GM21786 (cell line): Measurements from ENCODE around the gene OR1I1.
"Not testable (repeated sequence)": the region's sequence is repeated elsewhere in the genome, so short reads cannot be mapped to it uniquely, and the experiment has no call there.

Experiments used
- ATAC-seq: cut with Tn5 transposase; IDR thresholded peaks from one replicate; pipeline ENCODE4 v1.9.1; 2021; ENCODE audit not compliant: unreplicated experiment

Gene OR1I1, protein sequence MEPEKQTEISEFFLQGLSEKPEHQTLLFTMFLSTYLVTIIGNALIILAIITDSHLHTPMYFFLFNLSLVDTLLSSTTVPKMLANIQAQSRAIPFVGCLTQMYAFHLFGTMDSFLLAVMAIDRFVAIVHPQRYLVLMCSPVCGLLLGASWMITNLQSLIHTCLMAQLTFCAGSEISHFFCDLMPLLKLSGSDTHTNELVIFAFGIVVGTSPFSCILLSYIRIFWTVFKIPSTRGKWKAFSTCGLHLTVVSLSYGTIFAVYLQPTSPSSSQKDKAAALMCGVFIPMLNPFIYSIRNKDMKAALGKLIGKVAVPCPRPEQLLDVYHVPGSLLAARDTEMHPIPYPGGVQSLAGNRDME

DNA sequence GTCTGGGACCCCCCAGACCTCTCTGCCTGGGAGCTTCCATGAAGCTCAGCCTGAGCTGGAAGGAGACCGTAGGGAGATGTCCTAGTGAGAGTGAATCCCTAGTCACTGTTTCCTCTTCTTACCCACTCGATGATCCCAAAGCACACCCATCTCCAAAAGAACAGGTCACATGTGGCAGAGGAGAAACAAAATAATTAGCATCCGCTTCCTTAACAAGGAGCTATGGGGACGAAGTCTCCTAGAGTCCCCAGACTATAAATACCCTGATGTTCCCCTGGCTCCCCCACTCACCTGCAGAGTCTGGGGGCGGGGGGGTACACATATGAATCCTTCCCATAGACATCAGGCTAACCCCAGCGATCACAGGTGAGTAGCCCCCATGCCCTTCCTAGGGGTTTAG is at the start of gene OR1I1:
OR1I1 (plus strand) TSS at position 301 of the 400 bp plus-strand sequence. CDS start 4,855 bp downstream, outside the sequence.
- ATAC-seq, result no peak

DNA sequence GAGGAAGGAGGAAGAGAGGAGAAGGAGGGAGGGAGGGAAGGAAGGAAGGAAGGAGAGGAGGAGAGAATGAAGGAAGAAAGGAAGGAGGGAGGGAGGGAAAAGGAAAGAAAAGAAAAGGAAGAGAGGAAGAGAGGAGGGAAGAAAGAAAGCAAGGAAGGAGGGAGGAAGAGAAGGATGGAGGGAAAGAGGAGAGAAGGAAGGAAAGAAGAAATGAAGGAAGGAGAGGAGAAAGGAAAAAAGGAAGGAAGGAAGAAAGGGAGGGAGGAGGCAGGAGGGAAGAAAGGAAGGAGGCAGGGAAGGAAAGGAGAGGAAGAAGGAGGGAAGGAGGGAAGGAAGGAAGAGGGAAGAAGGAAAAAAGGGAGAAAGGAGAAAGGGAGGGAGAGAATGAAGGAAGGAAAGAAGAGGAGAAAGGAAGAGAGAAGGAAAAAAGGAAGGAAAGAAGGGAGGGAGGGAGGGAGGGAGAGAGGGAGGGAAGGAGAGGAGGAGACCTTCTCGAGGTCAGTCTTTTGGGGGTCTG is 46.2 kb upstream of the OR1I1 start:
- ATAC-seq, result no peak

DNA sequence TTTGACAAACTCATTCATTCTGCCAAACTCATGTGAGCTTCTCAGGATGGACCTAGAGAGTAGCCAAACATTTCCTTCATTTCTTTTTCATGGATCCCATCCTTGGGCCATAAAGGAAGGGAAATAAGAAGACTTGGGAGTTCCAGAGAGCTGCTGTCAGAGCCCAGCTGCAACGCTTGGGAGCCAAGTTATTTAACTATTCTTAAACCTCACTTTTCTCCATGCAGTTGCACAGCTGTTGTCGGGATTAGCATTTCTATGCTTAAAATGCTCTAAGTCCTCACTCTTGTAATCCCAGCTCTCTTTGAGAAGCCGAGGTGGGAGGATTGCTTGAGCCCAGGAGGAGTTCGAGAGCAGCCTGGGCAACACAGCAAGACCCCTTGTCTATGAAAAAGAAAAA is 44.4 kb upstream of the OR1I1 start:
- no peak for ATAC-seq

- ATAC-seq, result no peak
Observed at GRCh38 chr19:15038294-15038693, 43.7 kb upstream of the OR1I1 start.

DNA sequence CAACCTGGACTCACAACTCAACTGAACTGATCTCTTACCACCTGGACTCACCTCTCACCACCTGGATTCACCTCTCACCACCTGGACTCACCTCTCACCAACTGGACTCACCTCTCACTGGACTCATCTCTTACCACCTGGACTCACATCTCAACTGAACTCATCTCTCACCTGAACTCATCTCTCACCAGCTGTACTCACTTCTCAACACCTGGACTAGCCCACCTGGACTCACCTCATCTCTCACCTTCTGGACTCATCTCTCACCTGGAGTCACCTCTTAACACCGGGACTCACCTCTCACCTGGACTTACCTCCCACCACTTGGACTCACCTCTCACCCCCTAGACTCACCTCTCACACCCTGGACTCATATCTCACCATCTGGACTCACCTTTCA is 40.0 kb upstream of the OR1I1 start:
- ATAC-seq, result no peak

- ATAC-seq, result no peak
Observed at GRCh38 chr19:15042826-15043225, 39.2 kb upstream of the OR1I1 start.

- no peak for ATAC-seq
Observed at GRCh38 chr19:15045506-15045905, 36.5 kb upstream of the OR1I1 start.

DNA sequence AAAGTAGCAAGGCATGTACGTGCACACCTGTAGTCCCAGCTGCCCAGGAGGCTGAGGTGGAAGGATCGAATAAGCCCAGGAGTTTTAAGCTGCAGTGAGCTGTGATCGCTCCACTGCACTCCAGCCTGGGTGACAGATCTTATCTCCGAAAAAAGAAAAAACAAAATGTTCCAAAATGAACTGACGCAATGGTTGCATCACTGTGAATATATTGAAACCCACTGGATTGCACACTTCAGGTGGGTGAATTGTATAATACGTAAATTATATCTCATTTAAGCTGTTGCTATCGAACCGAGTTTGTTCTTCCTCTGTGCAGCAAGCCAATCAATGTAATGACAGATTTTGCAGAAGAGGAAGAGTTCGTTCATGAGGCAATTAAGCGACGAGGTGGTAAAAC is 34.3 kb upstream of the OR1I1 start:
- no peak for ATAC-seq

- no peak for ATAC-seq
Observed at GRCh38 chr19:15048128-15048527, 33.9 kb upstream of the OR1I1 start.

DNA sequence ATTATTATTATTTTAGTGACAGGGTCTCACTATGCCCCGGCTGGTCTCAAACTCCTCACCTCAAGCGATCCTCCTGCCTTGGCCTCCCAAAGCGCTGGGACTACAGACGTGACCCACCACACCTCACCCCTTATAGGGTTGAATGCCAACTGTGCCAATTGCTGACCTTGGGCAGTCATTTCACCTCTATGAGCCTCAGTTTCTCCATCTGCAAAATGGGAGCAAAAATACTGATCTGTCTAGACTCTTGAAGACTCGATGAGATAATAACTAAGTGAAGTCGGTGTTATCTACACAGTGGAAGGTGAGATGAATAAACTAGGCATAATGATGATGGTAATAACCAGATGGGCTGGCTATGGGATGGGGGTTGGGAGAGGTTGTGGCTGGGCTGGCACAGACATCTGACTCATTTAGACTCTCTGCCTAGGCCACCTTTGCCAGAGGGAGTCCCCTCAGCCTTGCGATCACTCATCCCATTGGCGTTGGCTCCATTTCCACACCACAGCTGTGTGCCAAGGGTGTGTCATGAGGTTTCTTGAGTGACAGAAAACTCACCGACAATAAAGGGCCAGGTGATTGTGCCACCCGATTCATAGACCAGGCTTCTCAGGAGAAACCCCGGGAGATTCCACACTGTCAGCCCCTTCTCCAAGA is 33.0 kb upstream of the OR1I1 start, which contains the start of gene CASP14:
CASP14 (plus strand) TSS at position 596 of the 657 bp plus-strand sequence. CDS start 2,772 bp downstream, outside the sequence.
- no peak for ATAC-seq

GRCh38 chr19:15050639-15051038 is 31.4 kb upstream of the OR1I1 start:
- no peak for ATAC-seq

GRCh38 chr19:15062036-15062435 is 20.0 kb upstream of the OR1I1 start:
- no peak for ATAC-seq

GRCh38 chr19:15070386-15070785 is 11.6 kb upstream of the OR1I1 start:
- not testable (repeated sequence) for ATAC-seq

DNA sequence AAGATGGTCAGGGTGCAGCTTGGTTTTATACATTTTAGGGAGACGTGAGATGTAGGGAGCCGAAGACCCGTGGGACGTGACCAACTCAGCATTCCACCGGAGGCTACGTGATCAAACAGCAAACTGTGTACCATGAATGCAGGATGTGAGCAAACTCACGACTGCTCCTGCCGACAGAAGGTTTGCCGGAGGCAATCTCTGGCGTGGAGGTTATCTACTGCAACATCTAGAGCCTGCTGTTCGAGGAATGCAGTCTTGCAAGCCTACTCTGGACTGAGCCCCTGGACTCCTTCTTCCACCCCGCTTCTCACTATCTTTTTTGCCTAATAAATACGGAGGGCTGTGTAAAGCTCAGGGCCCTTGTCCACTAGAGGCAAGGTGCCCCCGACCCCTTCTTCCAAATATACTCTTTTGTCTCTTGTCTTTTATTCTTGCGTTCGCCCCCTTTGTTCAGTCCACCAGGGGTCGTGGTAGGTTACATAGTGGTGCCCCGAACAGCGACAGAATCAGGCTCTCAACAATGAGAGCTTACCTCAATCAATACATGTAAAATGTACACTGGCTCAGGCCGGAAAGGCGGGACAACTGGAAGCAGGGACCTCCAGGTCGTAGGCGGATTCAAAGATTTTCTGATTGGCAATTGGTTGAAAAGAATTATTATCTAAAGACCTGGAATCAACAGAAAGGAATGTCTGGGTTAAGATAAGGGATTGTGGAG is 8.9 kb upstream of the OR1I1 start:
- no peak for ATAC-seq

DNA sequence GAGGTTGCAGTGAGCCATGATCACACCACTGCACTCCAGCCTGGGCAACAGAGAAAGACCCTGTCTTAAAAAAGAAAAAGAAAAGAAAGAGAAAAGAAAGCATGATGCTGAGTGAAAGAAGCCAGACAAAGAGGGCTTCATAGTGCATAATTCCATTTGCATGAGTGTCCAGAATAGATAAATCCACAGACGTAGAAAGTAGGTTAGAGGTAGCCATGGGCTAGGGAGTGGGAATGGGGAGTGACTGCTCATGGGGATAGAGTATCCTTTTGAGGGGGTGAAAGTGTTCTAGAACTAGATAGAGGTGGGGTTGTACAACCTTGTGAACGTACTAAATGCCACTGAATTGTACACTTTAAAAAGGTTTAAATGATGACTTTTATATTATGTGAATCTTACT is 7.6 kb upstream of the OR1I1 start:
- no peak for ATAC-seq

DNA sequence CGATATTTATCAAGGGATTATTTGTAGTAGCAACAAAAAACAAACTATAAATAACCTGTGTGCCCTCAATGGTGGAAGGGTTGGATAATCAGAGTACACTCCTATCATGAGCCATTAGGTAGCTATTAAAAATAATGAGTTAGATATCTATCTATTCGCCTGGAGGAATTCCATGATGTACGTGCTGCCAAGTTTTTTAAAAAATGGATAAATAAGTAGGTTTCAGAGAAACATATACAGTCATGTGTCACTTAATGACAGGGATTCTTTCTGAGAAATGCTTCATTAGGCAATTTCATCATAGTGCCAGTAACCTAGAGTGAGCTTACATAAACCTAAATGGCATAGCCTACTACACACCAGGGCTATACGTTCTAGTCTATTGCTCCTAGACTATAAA is 6.2 kb upstream of the OR1I1 start:
- no peak for ATAC-seq

GRCh38 chr19:15080002-15080401 is 2.0 kb upstream of the OR1I1 start:
- ATAC-seq, result not testable (repeated sequence)

DNA sequence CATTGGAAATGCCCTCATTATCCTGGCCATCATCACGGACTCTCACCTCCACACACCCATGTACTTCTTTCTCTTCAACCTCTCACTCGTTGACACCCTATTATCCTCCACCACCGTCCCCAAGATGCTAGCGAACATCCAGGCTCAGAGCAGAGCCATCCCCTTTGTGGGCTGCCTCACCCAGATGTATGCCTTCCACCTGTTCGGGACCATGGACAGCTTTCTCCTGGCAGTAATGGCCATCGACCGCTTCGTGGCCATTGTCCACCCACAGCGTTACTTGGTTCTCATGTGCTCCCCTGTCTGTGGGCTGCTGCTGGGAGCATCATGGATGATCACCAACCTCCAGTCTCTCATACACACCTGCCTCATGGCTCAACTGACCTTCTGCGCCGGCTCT is 5.2 kb downstream of the OR1I1 start:
- no peak for ATAC-seq

DNA sequence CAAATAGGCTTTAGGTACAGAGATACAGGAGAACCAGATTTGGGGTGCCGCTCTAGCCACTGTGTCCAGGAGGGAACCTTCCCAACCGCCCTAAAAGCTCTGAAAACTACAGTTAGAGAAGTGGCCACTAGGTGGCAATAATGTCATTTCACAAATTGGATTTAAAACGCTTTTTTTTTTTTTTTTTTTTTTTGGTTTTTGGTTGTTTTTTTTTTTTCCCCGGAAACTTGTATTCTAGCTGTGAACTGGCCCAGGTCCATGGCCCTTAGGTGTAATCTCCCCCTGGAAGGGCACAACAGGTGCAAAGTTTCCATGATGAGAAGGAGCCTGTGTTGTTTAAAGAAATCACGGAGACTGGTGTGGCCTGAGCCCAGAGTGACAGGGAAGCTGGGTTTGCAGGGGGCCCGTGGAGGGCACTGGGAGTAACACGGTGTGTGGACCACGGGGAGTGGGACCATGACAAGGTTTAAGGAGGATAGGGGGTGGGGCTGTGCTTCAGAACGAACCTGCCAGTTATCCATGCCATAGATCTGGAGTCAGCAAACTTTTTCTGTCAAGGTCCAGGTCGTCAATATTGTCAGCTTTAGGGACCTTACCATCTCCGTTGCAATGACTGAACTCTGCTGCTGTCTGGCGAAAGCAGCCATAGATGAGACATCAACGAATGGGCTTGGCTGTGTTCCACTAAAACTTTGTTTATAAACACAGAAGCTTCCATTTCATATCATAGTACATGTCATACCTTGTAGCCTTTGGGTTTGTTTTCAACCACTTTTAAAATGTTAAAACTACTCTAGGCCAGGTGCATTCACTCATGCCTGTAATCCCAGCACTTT is 10.1 kb downstream of the OR1I1 start:
- ATAC-seq, result no peak

- ATAC-seq, result no peak
Observed at GRCh38 chr19:15093001-15093400, 11.0 kb downstream of the OR1I1 start.

- ATAC-seq, result no peak
Observed at GRCh38 chr19:15096223-15096622, 14.2 kb downstream of the OR1I1 start.
